Activated T-cell treated with anti-CD3 and anti-CD28 coated beads, Interleukin-2, amount 50 U/mL, for 4 hours (primary cell): ENCODE measurements around the gene CUL1. TPM values are rescaled to one million over a fixed set of nuclear protein-coding genes. Genes with fewer than 3 reads are reported as not detected.
A peak's percentile ranks its signal among the peaks of the same experiment; 100 is the strongest.

ENCODE experiments used
- ATAC-seq, 2 donors: fragments of 200-7000 bp; cut with Tn5 transposase; one replicate each; pipeline ENCODE4 v1.10.0; 2021
- DNase-seq: peaks from one replicate; pipeline ENCODE4 v3.0.0-alpha.2; 2020
- H3K27me3 Mint-ChIP-seq: one replicate; pipeline ENCODE4 v1.8.0; 2021; ENCODE audit warnings: low read depth, mixed read lengths
- H3K36me3 Mint-ChIP-seq: one replicate; pipeline ENCODE4 v1.8.0; 2022; ENCODE audit warnings: mixed read lengths; ENCODE audit not compliant: insufficient read depth
- H3K4me1 Mint-ChIP-seq: one replicate; pipeline ENCODE4 v1.8.0; 2021; ENCODE audit warnings: low read depth, mixed read lengths
- H3K4me3 Mint-ChIP-seq: one replicate; pipeline ENCODE4 v1.8.0; 2021; ENCODE audit warnings: mild to moderate bottlenecking, moderate library complexity, mixed read lengths
- H3K9me3 Mint-ChIP-seq: one replicate; pipeline ENCODE4 v1.8.0; 2021; ENCODE audit warnings: mixed read lengths
- total RNA-seq, 3 donors: library from RNA; stranded (reverse); gene quantifications; one replicate each; pipeline ENCODE4 v1.2.1, GENCODE V29; 2021

The CUL1 gene
- total RNA-seq, 3 donors from 2014 or later: 75.2 to 83.7 (median 75.4) TPM

GRCh38 chr7:148738737-148739535, 40.2 kb downstream of the CUL1 start:
- Mint-ChIP-seq H3K9me3 (no peaks in the 10 kb centered on the region), H3K36me3 (peaks cover 55% of the 10 kb centered on the region), H3K27me3 (no peaks in the 10 kb centered on the region), H3K4me1 (peaks cover 16% of the 10 kb centered on the region), H3K4me3 (no peak overlapping the region)
- ATAC-seq (peak in 1 of 2 donors; percentile 51), DNase-seq (no peak)

GRCh38 chr7:148746135-148746534, 47.4 kb downstream of the CUL1 start:
- Mint-ChIP-seq H3K4me3 (no peak overlapping the region), H3K36me3 (peaks cover 34% of the 10 kb centered on the region)

GRCh38 chr7:148747274-148747673, 48.6 kb downstream of the CUL1 start:
- ATAC-seq (peak in 1 of 2 donors; percentile 18), DNase-seq (no peak)
- Mint-ChIP-seq H3K27me3 (no peaks in the 10 kb centered on the region), H3K4me1 (peaks cover 19% of the 10 kb centered on the region), H3K9me3 (peaks cover 6% of the 10 kb centered on the region), H3K4me3 (no peak overlapping the region), H3K36me3 (peaks cover 33% of the 10 kb centered on the region)

More at GRCh38 chr7:148746135-148746534, 47.4 kb downstream of the CUL1 start:
- ATAC-seq: no peak
- Mint-ChIP-seq H3K4me1 (peaks cover 20% of the 10 kb centered on the region), H3K27me3 (no peaks in the 10 kb centered on the region), H3K9me3 (peaks cover 6% of the 10 kb centered on the region)
- no peak for DNase-seq

GRCh38 chr7:148750442-148751355, 52.0 kb downstream of the CUL1 start:
- Mint-ChIP-seq H3K4me3 (no peak overlapping the region), H3K36me3 (peaks cover 31% of the 10 kb centered on the region), H3K27me3 (no peaks in the 10 kb centered on the region), H3K4me1 (peaks cover 18% of the 10 kb centered on the region), H3K9me3 (peaks cover 6% of the 10 kb centered on the region)
- no peak for ATAC-seq
- DNase-seq: no peak

- no peaks in the 10 kb centered on the region for H3K27me3 Mint-ChIP-seq
- H3K4me1 Mint-ChIP-seq: peaks cover 12% of the 10 kb centered on the region
- H3K36me3 Mint-ChIP-seq: peaks cover 33% of the 10 kb centered on the region
- DNase-seq (no peak), ATAC-seq (no peak)
- H3K4me3 Mint-ChIP-seq: no peak overlapping the region
- peaks cover 6% of the 10 kb centered on the region for H3K9me3 Mint-ChIP-seq
These were observed 54.5 kb downstream of the CUL1 start for GRCh38 chr7:148753224-148753623.

GRCh38 chr7:148754912-148755311, 56.2 kb downstream of the CUL1 start:
- H3K4me3 Mint-ChIP-seq: no peak overlapping the region
- H3K4me1 Mint-ChIP-seq: peaks cover 12% of the 10 kb centered on the region
- no peak for ATAC-seq
- no peak for DNase-seq
- no peaks in the 10 kb centered on the region for H3K27me3 Mint-ChIP-seq
- peaks cover 29% of the 10 kb centered on the region for H3K36me3 Mint-ChIP-seq
- H3K9me3 Mint-ChIP-seq: peaks cover 2% of the 10 kb centered on the region

GRCh38 chr7:148761499-148762278, 63.0 kb downstream of the CUL1 start:
- ATAC-seq (no peak), DNase-seq (no peak)
- Mint-ChIP-seq H3K9me3 (no peaks in the 10 kb centered on the region), H3K27me3 (no peaks in the 10 kb centered on the region), H3K4me3 (no peak overlapping the region), H3K36me3 (peaks cover 19% of the 10 kb centered on the region), H3K4me1 (peaks cover 1% of the 10 kb centered on the region)

- no peaks in the 10 kb centered on the region for H3K27me3 Mint-ChIP-seq
- H3K36me3 Mint-ChIP-seq: peaks cover 10% of the 10 kb centered on the region
- no peaks in the 10 kb centered on the region for H3K9me3 Mint-ChIP-seq
- ATAC-seq: no peak
- DNase-seq: no peak
- H3K4me3 Mint-ChIP-seq: no peak overlapping the region
- H3K4me1 Mint-ChIP-seq: no peaks in the 10 kb centered on the region
These were observed 64.9 kb downstream of the CUL1 start for GRCh38 chr7:148763622-148764021.

- Mint-ChIP-seq H3K36me3 (peaks cover 21% of the 10 kb centered on the region), H3K4me1 (peaks cover 23% of the 10 kb centered on the region), H3K4me3 (no peak overlapping the region), H3K9me3 (no peaks in the 10 kb centered on the region), H3K27me3 (no peaks in the 10 kb centered on the region)
- ATAC-seq (no peak), DNase-seq (no peak)
These were observed 71.3 kb downstream of the CUL1 start for GRCh38 chr7:148770004-148770403.

- Mint-ChIP-seq H3K36me3 (peaks cover 34% of the 10 kb centered on the region), H3K4me3 (peak overlapping the region; percentile 9), H3K27me3 (no peaks in the 10 kb centered on the region), H3K4me1 (peaks cover 31% of the 10 kb centered on the region), H3K9me3 (no peaks in the 10 kb centered on the region)
- DNase-seq: peak; percentile 41
- peak; percentile 88 to 94 for ATAC-seq
These were observed 73.8 kb downstream of the CUL1 start for GRCh38 chr7:148772297-148773089.

GRCh38 chr7:148773334-148773733, 74.6 kb downstream of the CUL1 start:
- peaks cover 31% of the 10 kb centered on the region for H3K4me1 Mint-ChIP-seq
- ATAC-seq (peak; percentile 67 to 72), DNase-seq (no peak)
- peak overlapping the region; percentile 7 for H3K4me3 Mint-ChIP-seq
- H3K9me3 Mint-ChIP-seq: no peaks in the 10 kb centered on the region
- peaks cover 34% of the 10 kb centered on the region for H3K36me3 Mint-ChIP-seq
- no peaks in the 10 kb centered on the region for H3K27me3 Mint-ChIP-seq

GRCh38 chr7:148774471-148774870, 75.8 kb downstream of the CUL1 start:
- Mint-ChIP-seq H3K27me3 (no peaks in the 10 kb centered on the region), H3K4me3 (no peak overlapping the region), H3K36me3 (peaks cover 38% of the 10 kb centered on the region), H3K4me1 (peaks cover 31% of the 10 kb centered on the region), H3K9me3 (no peaks in the 10 kb centered on the region)
- ATAC-seq (no peak), DNase-seq (no peak)

- no peak for ATAC-seq
- no peaks in the 10 kb centered on the region for H3K27me3 Mint-ChIP-seq
- H3K4me1 Mint-ChIP-seq: peaks cover 2% of the 10 kb centered on the region
- H3K4me3 Mint-ChIP-seq: no peak overlapping the region
- no peak for DNase-seq
- H3K9me3 Mint-ChIP-seq: no peaks in the 10 kb centered on the region
- peaks cover 44% of the 10 kb centered on the region for H3K36me3 Mint-ChIP-seq
These were observed 84.2 kb downstream of the CUL1 start for GRCh38 chr7:148782757-148783456.
